Endothelial cell of umbilical vein (primary cell): Measurements from ENCODE around the gene MACROD2. TPM values are rescaled to one million over a fixed set of nuclear protein-coding genes. Genes with fewer than 3 reads are reported as not detected.

Experiments used
- BruUV-seq: library from RNA; stranded (reverse); fragments of 400-500 nt; replicated peaks from 2 replicates; lab custom pipeline; 2021; lab: Mats Ljungman, UMichigan
- CTCF ChIA-PET: fragments of 300-600, 350-600 bp; sonication (Branson Sonifier 250); formaldehyde crosslinking; loops from one replicate; lab custom pipeline; 2021; ENCODE audit warnings: antibody characterized with exemption, inconsistent platforms; lab: Charles Lee
- POLR2A ChIA-PET: fragments of 300-600, 350-600 bp; sonication (Branson Sonifier 250); formaldehyde crosslinking; loops from one replicate; lab custom pipeline; 2021; ENCODE audit warnings: antibody characterized with exemption, inconsistent platforms; lab: Charles Lee
- DNase-seq: peaks from one replicate; pipeline ENCODE4 v3.0.0-alpha.2; 2011; ENCODE audit warnings: low read depth, low spot score
- FAIRE-seq: peaks from 2 replicates; lab custom pipeline; 2011; peaks lifted over from hg19 to GRCh38; lab: Jason Lieb, UNC
- H2AFZ ChIP-seq: 2 replicates; pipeline ENCODE4 v1.6.0; 2012; ENCODE audit warnings: low read depth, low read length, control low read depth, inconsistent platforms
- H3K27ac ChIP-seq: 2 replicates; pipeline ENCODE4 v1.5.1; 2011; ENCODE audit warnings: low read depth, mild to moderate bottlenecking, control low read depth, low read length, moderate library complexity; ENCODE audit not compliant: insufficient read depth
- H3K27me3 ChIP-seq, 2 experiments: 2 replicates each; pipeline versions ENCODE4 v1.6.0 to v1.6.1; 2011; ENCODE audit warnings: low read length in 2 of 2, mixed read lengths in 1 of 2; ENCODE audit not compliant: control insufficient read depth in 2 of 2, insufficient read depth in 2 of 2
- H3K36me3 ChIP-seq, 2 experiments: 2 replicates in 1 of 2; 3 replicates in 1 of 2; pipeline ENCODE4 v1.5.1; 2011; ENCODE audit warnings: low read length in 2 of 2, mild to moderate bottlenecking in 1 of 2, moderate library complexity in 1 of 2; ENCODE audit not compliant: control insufficient read depth in 2 of 2, insufficient read depth in 2 of 2; ENCODE audit errors: extremely low read depth in 1 of 2
- H3K4me1 ChIP-seq: 3 replicates; pipeline ENCODE4 v1.5.1; 2011; ENCODE audit warnings: mild to moderate bottlenecking, low read length; ENCODE audit not compliant: control insufficient read depth, insufficient read depth; ENCODE audit errors: extremely low read depth
- H3K4me2 ChIP-seq: 2 replicates; pipeline ENCODE4 v1.6.1; 2011; ENCODE audit warnings: low read length, control low read depth, mixed read lengths; ENCODE audit not compliant: insufficient read depth
- H3K4me3 ChIP-seq, 3 experiments: fragments of 200-600 bp in 1 of 3; sonication (generic), shearing (Covaris generic) in 1 of 3; replicated peaks in 1 of 3; 2 replicates each; pipeline ENCODE4 v1.5.1; 2011 to 2016; ENCODE audit warnings: control low read depth in 3 of 3, low read length in 3 of 3, mild to moderate bottlenecking in 2 of 3, inconsistent platforms in 1 of 3, low read depth in 1 of 3, moderate library complexity in 1 of 3; ENCODE audit not compliant: insufficient read depth in 1 of 3
- H3K79me2 ChIP-seq: 2 replicates; pipeline ENCODE4 v1.6.0; 2012; ENCODE audit warnings: low read length, inconsistent platforms; ENCODE audit not compliant: control insufficient read depth, insufficient read depth
- H3K9ac ChIP-seq: replicated peaks from 2 replicates; pipeline ENCODE3; 2011; ENCODE audit warnings: low read length, control low read depth; ENCODE audit not compliant: insufficient read depth; ENCODE audit errors: extremely low read depth
- H3K9me1 ChIP-seq: replicated peaks from 3 replicates; pipeline ENCODE4 v1.6.0; 2011; ENCODE audit warnings: mild to moderate bottlenecking, low read length; ENCODE audit not compliant: control insufficient read depth, insufficient read depth; ENCODE audit errors: extremely low read depth
- H3K9me3 ChIP-seq: replicated peaks from 2 replicates; pipeline ENCODE4 v1.5.1; 2012; ENCODE audit warnings: low read length, inconsistent platforms; ENCODE audit not compliant: control insufficient read depth, insufficient read depth
- H4K20me1 ChIP-seq: replicated peaks from 2 replicates; pipeline ENCODE3; 2011; ENCODE audit warnings: mild to moderate bottlenecking, low read length; ENCODE audit not compliant: control insufficient read depth, insufficient read depth; ENCODE audit errors: extremely low read depth
- EZH2 ChIP-seq: IDR thresholded peaks from 2 replicates; pipeline ENCODE4 v1.6.1; 2012; ENCODE audit warnings: borderline replicate concordance, low read depth, mild to moderate bottlenecking, moderate library complexity, low read length, inconsistent platforms; ENCODE audit not compliant: severe bottlenecking
- FOS ChIP-seq: IDR thresholded peaks from 2 replicates; pipeline ENCODE4 v1.6.1; 2011; ENCODE audit warnings: mild to moderate bottlenecking, low read length, moderate library complexity, borderline replicate concordance; ENCODE audit not compliant: insufficient read depth
- GATA2 ChIP-seq: IDR thresholded peaks from 2 replicates; pipeline ENCODE4 v1.7.0; 2011; ENCODE audit warnings: low read depth, mild to moderate bottlenecking, moderate library complexity, mixed read lengths, low read length; ENCODE audit not compliant: insufficient read length, insufficient read depth
- JUN ChIP-seq: IDR thresholded peaks from 2 replicates; pipeline ENCODE4 v1.6.1; 2011; ENCODE audit warnings: borderline replicate concordance, low read depth; ENCODE audit not compliant: insufficient read length, insufficient read depth
- MAX ChIP-seq: IDR thresholded peaks from 2 replicates; pipeline ENCODE4 v1.6.1; 2011; ENCODE audit not compliant: insufficient read depth, insufficient read length
- MYC ChIP-seq: IDR thresholded peaks from one replicate; pipeline ENCODE4 v1.6.1; 2011; ENCODE audit warnings: mild to moderate bottlenecking, low read depth, low read length
- POLR2A ChIP-seq: IDR thresholded peaks from 2 replicates; pipeline ENCODE4 v1.6.1; 2012; ENCODE audit warnings: low read depth, mild to moderate bottlenecking, control low read depth, low read length
- POLR2AphosphoS5 ChIP-seq: IDR thresholded peaks from 2 replicates; pipeline ENCODE4 v1.6.1; 2012; ENCODE audit warnings: low read depth, mild to moderate bottlenecking, control low read depth, low read length, moderate library complexity; ENCODE audit not compliant: insufficient read depth
- dilution Hi-C: fragments of 300-500 bp; cut with MboI; formaldehyde crosslinking; loops from one replicate; pipeline ENCODE4 v1.15.0; 2019; ENCODE audit warnings: low sequenced_read_pairs; ENCODE audit not compliant: extremely low pct_ligation_motif_present
- intact Hi-C: fragments of 100-400 bp; cut with micrococcal nuclease; formaldehyde crosslinking; loops from one replicate; pipeline ENCODE4 v1.10.0; 2022
- polyA plus RNA-seq, 4 experiments: library from polyadenylated mRNA; depleted of rRNA in 3 of 4; stranded (reverse) in 3 of 4; unstranded in 1 of 4; fragments of >200 nt; gene quantifications; 2 replicates each; pipeline versions ENCODE4 v1.2.1 to v1.2.3, GENCODE V29; 2011 to 2012; ENCODE audit warnings: missing spikeins in 1 of 4
- total RNA-seq: library from RNA; stranded (reverse); gene quantifications from 2 replicates; pipeline ENCODE4 v1.2.3, GENCODE V29; 2021
- TF ChIP-seq, protein P1 (sequence below), 2 donors: IDR thresholded peaks; 1 replicate in 1 of 2; 2 replicates in 1 of 2; pipeline ENCODE4 v1.5.1; 2011; ENCODE audit warnings: low read length in 2 of 2, mild to moderate bottlenecking in 2 of 2, moderate library complexity in 2 of 2, control low read depth in 1 of 2, inconsistent platforms in 1 of 2, low read depth in 1 of 2; ENCODE audit not compliant: insufficient read depth in 1 of 2; ENCODE audit errors: extremely low read depth in 1 of 2

Gene MACROD2
- total and polyA plus RNA-seq, 2 donors (not counting 3 experiments of a cell fraction or from before 2014, with no cell fraction given), result 0.11 to 0.73 TPM

DNA sequence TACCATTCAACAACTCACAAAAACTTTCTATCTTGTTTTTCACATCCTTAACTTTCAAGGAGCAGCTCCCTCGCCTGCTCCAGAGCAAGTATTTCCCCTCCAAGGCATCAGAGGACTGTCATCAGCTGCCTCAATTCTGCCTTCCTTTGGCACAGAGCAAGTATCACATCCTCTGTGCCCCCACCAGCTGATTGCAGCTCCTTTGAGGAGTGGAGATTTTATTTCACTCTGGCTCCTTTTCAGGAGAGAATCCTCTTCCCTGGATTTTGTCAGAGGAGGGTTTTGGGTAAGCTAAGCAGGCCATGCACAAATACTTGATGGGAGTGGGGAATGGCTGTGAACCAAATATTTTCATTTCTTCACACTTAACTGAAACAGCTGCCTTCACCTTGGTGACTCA is 952.6 kb downstream of the MACROD2 start:
- no peaks in the 10 kb centered on the region for H3K27me3 ChIP-seq
- H3K36me3 ChIP-seq, result no peaks in the 10 kb centered on the region
- intact Hi-C loops, result no loop called here
- no peak for TF ChIP-seq MYC
- no peak for TF ChIP-seq FOS
- TF ChIP-seq EZH2, result no peak
- TF ChIP-seq, protein P1, sequence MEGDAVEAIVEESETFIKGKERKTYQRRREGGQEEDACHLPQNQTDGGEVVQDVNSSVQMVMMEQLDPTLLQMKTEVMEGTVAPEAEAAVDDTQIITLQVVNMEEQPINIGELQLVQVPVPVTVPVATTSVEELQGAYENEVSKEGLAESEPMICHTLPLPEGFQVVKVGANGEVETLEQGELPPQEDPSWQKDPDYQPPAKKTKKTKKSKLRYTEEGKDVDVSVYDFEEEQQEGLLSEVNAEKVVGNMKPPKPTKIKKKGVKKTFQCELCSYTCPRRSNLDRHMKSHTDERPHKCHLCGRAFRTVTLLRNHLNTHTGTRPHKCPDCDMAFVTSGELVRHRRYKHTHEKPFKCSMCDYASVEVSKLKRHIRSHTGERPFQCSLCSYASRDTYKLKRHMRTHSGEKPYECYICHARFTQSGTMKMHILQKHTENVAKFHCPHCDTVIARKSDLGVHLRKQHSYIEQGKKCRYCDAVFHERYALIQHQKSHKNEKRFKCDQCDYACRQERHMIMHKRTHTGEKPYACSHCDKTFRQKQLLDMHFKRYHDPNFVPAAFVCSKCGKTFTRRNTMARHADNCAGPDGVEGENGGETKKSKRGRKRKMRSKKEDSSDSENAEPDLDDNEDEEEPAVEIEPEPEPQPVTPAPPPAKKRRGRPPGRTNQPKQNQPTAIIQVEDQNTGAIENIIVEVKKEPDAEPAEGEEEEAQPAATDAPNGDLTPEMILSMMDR (IDR thresholded peaks at IDR 0.05; ENCODE audit: extremely low read depth in 1 of 2, insufficient read depth in 1 of 2, low read depth in 1 of 2, low read length in 2 of 2), result no peak
- TF ChIP-seq POLR2AphosphoS5, result no peak
- TF ChIP-seq GATA2, result no peak
- TF ChIP-seq POLR2A, result no peak
- no peak for TF ChIP-seq JUN
- no peak for TF ChIP-seq MAX
- H3K27ac ChIP-seq, result no peak overlapping the region
- H4K20me1 ChIP-seq, result no peaks in the 10 kb centered on the region
- no peak overlapping the region for H3K9ac ChIP-seq
- no peak overlapping the region for H3K4me2 ChIP-seq
- peaks cover 21% of the 10 kb centered on the region for H3K4me1 ChIP-seq
- dilution Hi-C loops, result no loop called here
- H3K9me1 ChIP-seq, result no peaks in the 10 kb centered on the region
- no TSS peak for BruUV-seq
- FAIRE-seq, result no peak
- no peaks in the 10 kb centered on the region for H3K79me2 ChIP-seq
- ChIA-PET CTCF (interaction anchor here (1.2 to 1.6 kb wide), 4 partner anchors 11 to 610 kb away, joined by 4 to 7 read pairs (median 4); partner anchors contain the start of gene FLRT3), POLR2A (no interaction called here)
- DNase-seq, result no peak
- no peak overlapping the region for H3K4me3 ChIP-seq
- H2AFZ ChIP-seq, result no peak overlapping the region
- no peaks in the 10 kb centered on the region for H3K9me3 ChIP-seq
